HG03196 (cell line): ENCODE results near the gene C1QTNF2.

ENCODE experiments used
- ATAC-seq: cut with Tn5 transposase; IDR thresholded peaks from one replicate; pipeline ENCODE4 v1.9.1; 2021; ENCODE audit not compliant: unreplicated experiment

C1QTNF2 gene

GRCh38 chr5:160375166-160375565, 4.7 kb upstream of the C1QTNF2 start:
- no peak for ATAC-seq

GRCh38 chr5:160371294-160371693, 868 bp upstream of the C1QTNF2 start:
- ATAC-seq = no peak

GRCh38 chr5:160370713-160371034, 248 bp upstream of the C1QTNF2 start:
- ATAC-seq = no peak

GRCh38 chr5:160367885-160368284, 2.5 kb downstream of the C1QTNF2 start:
- ATAC-seq = no peak

- no peak for ATAC-seq
These were observed 3.2 kb downstream of the C1QTNF2 start for GRCh38 chr5:160367261-160367660.

GRCh38 chr5:160366230-160366629, 4.2 kb downstream of the C1QTNF2 start:
- no peak for ATAC-seq

GRCh38 chr5:160363660-160364395, 6.6 kb downstream of the C1QTNF2 start:
- ATAC-seq = no peak

GRCh38 chr5:160363211-160363610, 7.2 kb downstream of the C1QTNF2 start:
- ATAC-seq = no peak

- ATAC-seq = no peak
These were observed 8.7 kb downstream of the C1QTNF2 start for GRCh38 chr5:160361624-160362228.

GRCh38 chr5:160360310-160360709, 10.1 kb downstream of the C1QTNF2 start:
- no peak for ATAC-seq

- ATAC-seq = no peak
These were observed 10.6 kb downstream of the C1QTNF2 start for GRCh38 chr5:160359816-160360215.

GRCh38 chr5:160359242-160359641, 11.2 kb downstream of the C1QTNF2 start:
- no peak for ATAC-seq

- ATAC-seq = no peak
These were observed 12.5 kb downstream of the C1QTNF2 start for GRCh38 chr5:160357861-160358411.

GRCh38 chr5:160357394-160357793, 13.0 kb downstream of the C1QTNF2 start:
- ATAC-seq = no peak

GRCh38 chr5:160356550-160357347, 13.7 kb downstream of the C1QTNF2 start:
- no peak for ATAC-seq

- ATAC-seq = no peak
These were observed 15.8 kb downstream of the C1QTNF2 start for GRCh38 chr5:160354666-160355065.

- no peak for ATAC-seq
These were observed 17.0 kb downstream of the C1QTNF2 start for GRCh38 chr5:160353379-160353778.

- ATAC-seq = no peak
These were observed 18.1 kb downstream of the C1QTNF2 start for GRCh38 chr5:160352308-160352707.

- no peak for ATAC-seq
These were observed 20.5 kb downstream of the C1QTNF2 start for GRCh38 chr5:160349935-160350303.

GRCh38 chr5:160349249-160349934, 21.0 kb downstream of the C1QTNF2 start:
- ATAC-seq = no peak

- no peak for ATAC-seq
These were observed 22.3 kb downstream of the C1QTNF2 start for GRCh38 chr5:160348080-160348479.
